GM08714 (cell line): ENCODE data around the gene CD24.

ENCODE experiments used
- H3K4me3 ChIP-seq: fragments of 200-500 bp; sonication (Bioruptor generic); 2 replicates; pipeline ENCODE4 v1.5.1; 2014; ENCODE audit warnings: mild to moderate bottlenecking, low read length, inconsistent platforms
- ZNF274 ChIP-seq: IDR thresholded peaks from 2 replicates; pipeline ENCODE4 v1.6.1; 2012; ENCODE audit warnings: mild to moderate bottlenecking, low read depth, low read length

Gene CD24

GRCh38 chr6:106939848-106940247, 34.7 kb downstream of the CD24 start:
- H3K4me3 ChIP-seq, result no peak overlapping the region
- no peak for TF ChIP-seq ZNF274

GRCh38 chr6:106939208-106939607, 35.3 kb downstream of the CD24 start:
- TF ChIP-seq ZNF274, result no peak
- H3K4me3 ChIP-seq, result no peak overlapping the region

GRCh38 chr6:106927531-106928398, 46.8 kb downstream of the CD24 start:
- no peak for TF ChIP-seq ZNF274

GRCh38 chr6:106925948-106926347, 48.6 kb downstream of the CD24 start:
- TF ChIP-seq ZNF274, result no peak

More at GRCh38 chr6:106927531-106928398, 46.8 kb downstream of the CD24 start:
- no peak overlapping the region for H3K4me3 ChIP-seq

GRCh38 chr6:106924694-106925523, 49.6 kb downstream of the CD24 start:
- no peak overlapping the region for H3K4me3 ChIP-seq
- no peak for TF ChIP-seq ZNF274

More at GRCh38 chr6:106925948-106926347, 48.6 kb downstream of the CD24 start:
- H3K4me3 ChIP-seq, result no peak overlapping the region

- no peak overlapping the region for H3K4me3 ChIP-seq
Observed at GRCh38 chr6:106922626-106923025, 51.9 kb downstream of the CD24 start.

More at GRCh38 chr6:106922626-106923025, 51.9 kb downstream of the CD24 start:
- TF ChIP-seq ZNF274, result no peak
